ENCODE measurements around the gene FAM219A. TPM values are rescaled to one million over a fixed set of nuclear protein-coding genes. Genes with fewer than 3 reads are reported as not detected.

The FAM219A gene
- total RNA-seq, 2 experiments from 2014 or later: 6.5 to 12.7 TPM

DNA sequence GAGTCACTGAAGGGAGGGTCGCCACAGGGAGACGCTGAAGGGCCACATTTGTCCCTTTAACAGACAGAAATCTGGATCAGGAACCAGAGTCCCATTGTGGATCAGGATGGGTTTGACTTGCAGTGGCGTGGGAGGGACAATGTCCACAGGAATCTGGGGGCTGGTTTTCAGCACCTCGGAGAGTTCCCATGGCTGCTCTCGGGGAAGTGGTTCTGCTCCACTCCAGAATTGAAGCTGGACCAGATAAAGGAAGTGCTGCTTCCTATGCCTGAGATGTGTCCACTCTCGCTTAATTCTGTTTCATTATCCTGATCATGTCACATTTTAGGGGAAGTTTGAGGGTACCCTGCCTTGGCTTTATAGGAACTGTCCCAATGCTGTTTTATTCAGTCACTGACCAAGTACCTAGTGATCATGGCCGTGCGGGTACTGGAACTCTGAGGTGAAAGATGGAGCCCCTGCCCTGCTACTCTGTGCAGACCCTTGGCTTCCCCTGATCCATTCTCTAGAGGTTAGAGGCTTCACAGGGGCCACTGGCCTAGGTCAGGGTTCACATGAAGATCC lies 35.7 kb upstream of the FAM219A start:
- H3K4me2 ChIP-seq (ENCODE audit: low read length): no peak overlapping the region
- no peak overlapping the region for H3K27ac ChIP-seq (ENCODE audit: low read depth, low read length, poor library complexity, severe bottlenecking)
- no peaks in the 10 kb centered on the region for H3K4me1 ChIP-seq (ENCODE audit: insufficient read depth, low read length, poor library complexity, severe bottlenecking)
- ChIA-PET POLR2A (interaction anchor here (0.6 to 1.4 kb wide), 2 partner anchors 28 to 48 kb away, joined by 3 read pairs; no protein-coding TSS in a partner anchor), CTCF (ENCODE audit: unreplicated experiment) (no interaction called here)
- H3K9me3 ChIP-seq (ENCODE audit: low read length): no peaks in the 10 kb centered on the region
- H4K20me1 ChIP-seq (ENCODE audit: insufficient read depth, low read length): no peaks in the 10 kb centered on the region; the same call in 1 of the 2 replicates
- no peaks in the 10 kb centered on the region for H3K79me2 ChIP-seq (ENCODE audit: insufficient read depth, low read depth, low read length)
- intact Hi-C loops (cut with micrococcal nuclease; ENCODE audit: unreplicated experiment): no loop called here
- no peaks in the 10 kb centered on the region for H3K9me2 ChIP-seq (ENCODE audit: insufficient read depth, low read length)
- no peak overlapping the region for H3K4me3 ChIP-seq (ENCODE audit: low read depth, low read length, poor library complexity, severe bottlenecking)
- peak; percentile 33 for DNase-seq (ENCODE audit: low spot score)
- no peaks in the 10 kb centered on the region for H3K36me3 ChIP-seq (ENCODE audit: insufficient read depth, low read length)
- H2AFZ ChIP-seq (ENCODE audit: low read length): no peak overlapping the region
- TF ChIP-seq CTCF (conservative IDR thresholded peaks at IDR 0.05; ENCODE audit: low read length) (no peak), EZH2phosphoT487 (IDR thresholded peaks at IDR 0.05; ENCODE audit: borderline replicate concordance, low read depth, low read length) (no peak)
- BruUV-seq (replicated peaks): no TSS peak

DNA sequence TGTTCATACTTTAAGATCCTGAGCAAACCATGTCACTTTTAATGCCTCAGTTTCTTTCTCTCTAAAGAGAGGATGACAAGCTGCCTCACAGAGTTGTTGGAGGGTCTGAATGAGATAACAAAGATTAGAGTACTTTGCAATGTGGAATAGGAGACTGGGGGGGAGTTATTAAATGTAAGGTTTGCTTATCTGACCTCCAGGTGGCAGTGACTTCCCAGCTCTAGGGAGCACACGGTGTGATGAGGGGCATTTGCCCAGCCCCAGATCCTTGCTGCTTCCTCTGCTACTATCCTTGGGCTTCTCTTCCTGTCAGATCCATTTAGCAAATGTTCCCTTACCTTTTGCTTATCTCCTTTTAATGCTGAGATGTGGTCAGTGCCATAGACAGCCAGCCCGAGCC lies 33.7 kb upstream of the FAM219A start:
- peak; percentile 48 for TF ChIP-seq CTCF (conservative IDR thresholded peaks at IDR 0.05; ENCODE audit: low read length)
- no peak for TF ChIP-seq EZH2phosphoT487 (IDR thresholded peaks at IDR 0.05; ENCODE audit: borderline replicate concordance, low read depth, low read length)
- peak; percentile 9 for DNase-seq (ENCODE audit: low spot score)
- BruUV-seq (replicated peaks): no TSS peak
- ChIA-PET CTCF (ENCODE audit: unreplicated experiment) (no interaction called here), POLR2A (interaction anchor here (1.5 kb wide), 1 partner anchor 19 kb away, joined by 3 read pairs; no protein-coding TSS in a partner anchor)
- no peak overlapping the region for H2AFZ ChIP-seq (ENCODE audit: low read length)
- intact Hi-C loops (cut with micrococcal nuclease; ENCODE audit: unreplicated experiment): no loop called here
- no peaks in the 10 kb centered on the region for H3K4me1 ChIP-seq (ENCODE audit: insufficient read depth, low read length, poor library complexity, severe bottlenecking)
- H3K9me2 ChIP-seq (ENCODE audit: insufficient read depth, low read length): no peaks in the 10 kb centered on the region
- no peaks in the 10 kb centered on the region for H3K36me3 ChIP-seq (ENCODE audit: insufficient read depth, low read length)
- H3K27ac ChIP-seq (ENCODE audit: low read depth, low read length, poor library complexity, severe bottlenecking): no peak overlapping the region
- H3K9me3 ChIP-seq (ENCODE audit: low read length): no peaks in the 10 kb centered on the region
- H3K4me2 ChIP-seq (ENCODE audit: low read length): no peak overlapping the region
- no peaks in the 10 kb centered on the region; the same call in 1 of the 2 replicates for H4K20me1 ChIP-seq (ENCODE audit: insufficient read depth, low read length)
- H3K79me2 ChIP-seq (ENCODE audit: insufficient read depth, low read depth, low read length): no peaks in the 10 kb centered on the region
- no peak overlapping the region for H3K4me3 ChIP-seq (ENCODE audit: low read depth, low read length, poor library complexity, severe bottlenecking)

DNA sequence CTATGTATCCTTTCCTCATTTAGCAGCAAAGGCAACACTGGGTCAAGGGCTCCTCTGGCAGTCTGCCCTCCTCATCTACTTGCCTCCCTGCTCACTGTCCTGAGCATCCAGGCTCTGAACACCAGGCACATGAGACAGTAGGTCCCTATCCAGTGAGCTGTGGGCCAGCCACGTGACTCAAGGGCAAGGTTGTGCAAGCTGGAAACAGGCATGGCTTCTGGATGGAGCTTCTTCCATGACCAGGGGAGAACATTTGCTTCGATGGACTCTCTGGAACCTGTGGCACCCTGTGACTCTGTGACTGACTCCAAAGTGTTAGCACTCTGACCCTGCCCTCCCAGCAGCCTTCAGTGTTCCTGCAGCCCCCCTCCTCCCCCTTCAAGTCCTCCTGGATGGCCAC lies 33.2 kb upstream of the FAM219A start:
- intact Hi-C loops (cut with micrococcal nuclease; ENCODE audit: unreplicated experiment): no loop called here
- no peaks in the 10 kb centered on the region; the same call in 1 of the 2 replicates for H4K20me1 ChIP-seq (ENCODE audit: insufficient read depth, low read length)
- H3K4me1 ChIP-seq (ENCODE audit: insufficient read depth, low read length, poor library complexity, severe bottlenecking): no peaks in the 10 kb centered on the region
- no peak overlapping the region for H3K4me3 ChIP-seq (ENCODE audit: low read depth, low read length, poor library complexity, severe bottlenecking)
- POLR2A ChIA-PET: interaction anchor here (1.5 kb wide), 1 partner anchor 19 kb away, joined by 3 read pairs; no protein-coding TSS in a partner anchor
- no peak for DNase-seq (ENCODE audit: low spot score)
- no peak overlapping the region for H3K4me2 ChIP-seq (ENCODE audit: low read length)
- H2AFZ ChIP-seq (ENCODE audit: low read length): no peak overlapping the region
- no TSS peak for BruUV-seq (replicated peaks)
- no peaks in the 10 kb centered on the region for H3K79me2 ChIP-seq (ENCODE audit: insufficient read depth, low read depth, low read length)
- TF ChIP-seq EZH2phosphoT487 (IDR thresholded peaks at IDR 0.05; ENCODE audit: borderline replicate concordance, low read depth, low read length) (no peak), CTCF (conservative IDR thresholded peaks at IDR 0.05; ENCODE audit: low read length) (no peak)
- no peaks in the 10 kb centered on the region for H3K36me3 ChIP-seq (ENCODE audit: insufficient read depth, low read length)
- no peaks in the 10 kb centered on the region for H3K9me2 ChIP-seq (ENCODE audit: insufficient read depth, low read length)
- H3K9me3 ChIP-seq (ENCODE audit: low read length): no peaks in the 10 kb centered on the region
- CTCF ChIA-PET (ENCODE audit: unreplicated experiment): no interaction called here
- H3K27ac ChIP-seq (ENCODE audit: low read depth, low read length, poor library complexity, severe bottlenecking): no peak overlapping the region
